GM19025 (cell line): ENCODE data around the gene STXBP6.
"Not testable (repeated sequence)": the region's sequence is repeated elsewhere in the genome, so short reads cannot be mapped to it uniquely, and the experiment has no call there.

Experiments
- ATAC-seq: cut with Tn5 transposase; IDR thresholded peaks from one replicate; pipeline ENCODE4 v1.9.1; 2021; ENCODE audit warnings: mild to moderate bottlenecking, low read depth, moderate library complexity; ENCODE audit not compliant: unreplicated experiment

STXBP6 gene

GRCh38 chr14:24814944-24815343 lies 235.0 kb downstream of the STXBP6 start:
- ATAC-seq = no peak

GRCh38 chr14:24814346-24814745 lies 235.6 kb downstream of the STXBP6 start:
- no peak for ATAC-seq

GRCh38 chr14:24813819-24814259 lies 236.1 kb downstream of the STXBP6 start:
- ATAC-seq = no peak

- ATAC-seq = no peak
These were observed 236.7 kb downstream of the STXBP6 start for GRCh38 chr14:24813089-24813815.

DNA sequence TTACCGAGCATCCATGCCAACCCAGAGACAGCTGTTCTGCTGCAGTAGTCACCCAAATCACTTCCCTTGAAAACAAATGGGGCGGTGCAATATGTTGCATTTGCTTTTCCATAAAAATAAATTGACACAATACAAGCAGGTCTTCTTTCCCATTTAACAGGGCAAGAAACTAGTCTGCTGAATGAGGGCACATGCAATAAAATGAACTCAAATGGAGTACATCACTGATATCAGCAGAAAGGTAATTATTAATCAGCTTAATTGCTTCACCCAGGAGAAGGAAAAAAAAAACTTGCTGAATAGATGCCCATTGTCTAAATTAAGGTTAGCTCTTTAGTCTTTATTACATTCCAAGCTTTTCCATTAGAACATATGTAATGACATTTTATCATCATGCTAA lies 240.8 kb downstream of the STXBP6 start:
- ATAC-seq = no peak

- no peak for ATAC-seq
These were observed 241.5 kb downstream of the STXBP6 start for GRCh38 chr14:24808412-24808811.

- ATAC-seq = no peak
These were observed 243.8 kb downstream of the STXBP6 start for GRCh38 chr14:24806061-24806678.

- ATAC-seq = no peak
These were observed 245.3 kb downstream of the STXBP6 start for GRCh38 chr14:24804552-24805212.

- ATAC-seq = no peak
These were observed 245.9 kb downstream of the STXBP6 start for GRCh38 chr14:24803933-24804494.

DNA sequence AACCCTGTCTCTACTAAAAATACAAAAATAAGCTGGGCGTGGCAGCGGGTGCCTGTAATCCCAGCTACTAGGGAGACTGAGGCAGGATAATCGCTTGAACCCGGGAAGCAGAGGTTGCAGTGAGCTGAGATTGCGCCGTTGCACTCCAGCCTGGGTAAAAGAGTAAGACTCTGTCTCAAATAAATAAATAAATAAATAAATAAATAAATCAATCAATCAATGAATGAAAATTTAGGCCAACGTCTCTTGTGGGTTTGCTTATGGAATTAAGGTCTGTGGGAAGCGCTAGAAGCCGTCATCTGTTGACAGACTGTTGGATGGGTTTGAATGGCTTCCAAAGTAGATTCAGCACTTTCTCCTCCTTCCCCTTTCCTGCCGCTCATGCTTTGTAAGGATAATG lies 246.5 kb downstream of the STXBP6 start:
- ATAC-seq = not testable (repeated sequence)

DNA sequence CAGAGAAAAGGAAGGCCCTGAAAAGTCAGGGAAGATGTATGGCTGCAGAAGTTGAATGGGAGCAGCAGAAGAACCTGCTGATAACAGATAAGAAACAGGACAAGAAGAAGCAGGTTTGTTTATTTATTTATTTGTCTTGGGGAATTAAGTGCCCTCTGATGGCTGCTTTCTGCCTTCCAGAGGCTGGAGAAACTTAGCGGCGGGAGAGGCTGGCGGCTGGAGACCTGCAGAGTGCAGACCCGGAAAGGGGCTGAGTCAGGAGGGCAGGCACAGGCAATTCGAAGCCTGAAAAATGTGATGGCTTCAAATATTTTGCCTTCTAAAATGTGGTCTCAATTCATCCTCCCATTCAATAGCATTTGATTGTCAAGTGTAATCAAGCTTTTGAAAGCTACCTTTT lies 247.7 kb downstream of the STXBP6 start:
- no peak for ATAC-seq

- ATAC-seq = no peak
These were observed 248.9 kb downstream of the STXBP6 start for GRCh38 chr14:24801024-24801423.

GRCh38 chr14:24798911-24799462 lies 251.0 kb downstream of the STXBP6 start:
- ATAC-seq = no peak

DNA sequence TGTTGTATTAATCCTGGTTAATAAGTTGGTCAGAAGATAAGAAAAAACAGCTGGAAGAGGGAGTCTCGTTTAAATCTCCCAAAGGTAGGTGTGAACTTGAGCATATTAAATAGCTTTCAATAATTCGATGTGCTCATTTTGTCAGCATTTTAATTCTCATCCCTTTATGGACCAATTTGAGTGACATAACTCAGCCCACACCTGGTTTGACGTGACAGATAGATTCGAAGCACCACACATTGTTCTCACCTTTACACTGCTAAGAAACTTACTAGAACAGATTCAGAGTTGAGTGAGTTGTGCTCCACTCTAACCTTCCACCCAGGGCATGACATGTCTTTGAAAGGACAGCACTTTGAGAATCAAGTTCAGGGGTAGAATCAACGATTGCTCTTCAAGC lies 254.5 kb downstream of the STXBP6 start:
- no peak for ATAC-seq

DNA sequence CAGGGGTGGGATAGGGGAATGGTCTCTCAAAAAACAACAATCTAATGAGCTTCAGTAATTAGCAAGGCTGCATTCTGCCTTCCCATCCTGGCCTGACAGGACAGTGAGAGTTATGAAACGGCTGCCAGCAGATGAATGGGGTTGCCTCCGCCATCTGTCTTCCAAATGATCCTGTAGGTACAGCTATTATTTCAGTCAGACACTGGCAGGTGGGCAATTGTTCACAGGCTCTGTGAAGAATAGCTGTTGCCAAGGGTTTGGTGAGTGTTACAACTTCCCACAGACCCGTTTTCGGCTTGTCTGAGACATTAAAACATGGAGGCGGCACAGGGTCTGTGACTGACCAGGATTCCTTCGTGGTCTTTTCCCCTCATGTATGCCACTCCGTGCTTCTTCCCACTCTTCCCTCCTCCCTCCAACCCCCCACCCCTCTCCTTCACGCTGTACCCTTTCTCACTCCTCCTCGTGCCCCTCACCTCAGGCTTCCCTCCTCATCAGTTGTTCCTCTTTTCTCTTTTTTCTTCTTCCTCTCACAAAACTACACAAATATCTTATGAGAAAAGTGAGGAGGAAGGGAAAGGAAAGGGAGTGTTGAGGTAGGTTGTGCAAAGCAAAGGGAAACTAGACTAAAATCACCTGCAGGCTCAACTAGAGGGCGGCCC lies 255.2 kb downstream of the STXBP6 start:
- no peak for ATAC-seq

DNA sequence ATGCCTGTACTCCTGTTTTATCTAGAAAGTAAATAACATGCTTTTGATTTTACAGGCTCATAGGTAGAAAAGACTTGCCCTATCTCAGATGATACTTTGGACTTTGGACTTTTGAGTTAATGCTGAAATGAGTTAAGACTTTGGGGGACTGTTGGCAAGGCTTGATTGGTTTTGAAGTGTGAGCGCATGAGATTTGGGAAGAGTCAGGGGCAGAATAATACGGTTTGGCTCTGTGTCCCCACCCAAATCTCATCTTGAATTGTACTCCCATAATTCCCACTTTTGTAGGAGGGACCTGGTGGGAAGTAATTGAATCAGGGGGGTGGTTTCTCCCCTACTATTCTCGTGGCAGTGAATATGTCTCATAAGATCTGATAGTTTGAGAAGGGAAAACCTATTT lies 259.8 kb downstream of the STXBP6 start:
- ATAC-seq = no peak

GRCh38 chr14:24789378-24789884 lies 260.5 kb downstream of the STXBP6 start:
- no peak for ATAC-seq

DNA sequence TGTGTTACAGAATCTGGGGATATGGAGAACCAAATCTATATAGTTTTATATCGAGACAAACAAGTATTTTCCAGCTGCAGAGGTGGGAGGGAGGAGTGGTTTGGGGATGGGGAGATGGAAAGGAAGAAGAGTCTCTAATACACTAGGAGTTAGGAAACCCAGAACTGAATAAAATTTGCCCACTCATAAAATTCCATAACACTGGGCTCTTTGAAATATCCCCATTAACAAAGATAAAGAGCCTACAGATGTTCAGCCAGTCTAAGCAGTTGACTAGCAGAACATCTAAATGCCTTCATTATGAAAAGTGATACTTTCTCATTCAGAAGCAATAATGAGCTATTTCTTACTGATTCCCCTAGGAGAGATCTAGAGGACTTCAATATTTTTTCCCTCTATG lies 264.2 kb downstream of the STXBP6 start:
- ATAC-seq = no peak

GRCh38 chr14:24784981-24785380 lies 265.0 kb downstream of the STXBP6 start:
- ATAC-seq = no peak

GRCh38 chr14:24783791-24784190 lies 266.2 kb downstream of the STXBP6 start:
- ATAC-seq = no peak
